AG04449 (cell line): ENCODE measurements around the gene SPATA31A5.
"Not testable (repeated sequence)": the region's sequence is repeated elsewhere in the genome, so short reads cannot be mapped to it uniquely, and the experiment has no call there.

Source experiments
- CTCF ChIA-PET: fragments of 350-600 bp; formaldehyde crosslinking; extraction: SDS; loops from one replicate; lab custom pipeline; 2021; ENCODE audit warnings: antibody characterized with exemption; lab: Yijun Ruan, JAX
- POLR2A ChIA-PET: fragments of 400-600, 350-600 bp; formaldehyde crosslinking; extraction: SDS; loops from one replicate; lab custom pipeline; 2020; ENCODE audit warnings: antibody characterized with exemption, inconsistent platforms; lab: Yijun Ruan, JAX
- DNase-seq: peaks from one replicate; pipeline ENCODE4 v3.0.0-alpha.2; 2010; ENCODE audit warnings: low read depth, low spot score
- H3K4me3 ChIP-seq: 2 replicates; pipeline ENCODE4 v1.5.1; 2011; ENCODE audit warnings: low read depth, mild to moderate bottlenecking, control low read depth, low read length

SPATA31A5 gene

DNA sequence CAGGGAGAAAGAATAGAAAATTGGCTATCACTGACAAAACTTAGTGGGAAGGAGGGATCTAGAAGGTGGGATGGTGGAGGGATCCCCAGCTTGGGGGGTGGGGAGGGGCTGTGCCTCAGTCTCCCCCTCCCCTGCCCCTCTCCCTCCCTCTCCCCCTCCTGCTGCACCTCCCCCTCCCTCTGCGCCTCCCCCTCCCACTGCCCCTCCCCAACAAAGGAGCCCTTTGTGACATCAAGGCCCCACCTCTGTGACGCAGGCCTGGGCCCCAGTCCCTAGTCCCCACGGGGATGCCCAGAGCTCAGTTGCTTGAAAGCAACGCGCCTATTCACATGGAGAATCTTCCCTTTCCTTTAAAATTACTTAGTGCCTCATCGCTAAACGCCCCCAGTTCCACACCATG, at the start of gene SPATA31A5:
SPATA31A5 (plus strand) TSS at position 301 of the 400 bp plus-strand sequence; CDS start at position 330, 29 bp downstream.
- H3K4me3 ChIP-seq, POLR2A ChIA-PET, DNase-seq, CTCF ChIA-PET: not testable (repeated sequence)

GRCh38 chr9:60962990-60963350, 48.8 kb downstream of the SPATA31A5 start:
- POLR2A ChIA-PET, CTCF ChIA-PET, DNase-seq, H3K4me3 ChIP-seq: not testable (repeated sequence)

DNA sequence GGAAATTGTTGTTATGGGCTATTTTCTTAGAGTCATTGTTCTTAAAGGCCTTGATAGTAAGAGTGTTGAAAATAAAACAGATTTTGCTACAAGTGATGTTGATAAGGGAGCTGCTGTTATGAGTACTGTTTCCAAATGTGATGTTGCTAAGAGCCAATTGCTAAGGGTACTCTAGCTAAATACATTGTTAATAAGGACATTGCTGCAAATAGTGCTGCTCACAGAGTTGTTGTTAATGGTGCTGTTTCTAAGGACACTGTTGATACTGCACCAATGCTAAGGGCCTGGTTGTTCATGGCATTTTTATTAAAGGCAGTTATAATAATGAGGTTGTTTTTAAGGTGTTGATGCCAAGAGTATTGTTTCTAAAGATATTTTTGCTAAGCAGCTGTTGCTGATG, 52.2 kb downstream of the SPATA31A5 start:
- H3K4me3 ChIP-seq, CTCF ChIA-PET, POLR2A ChIA-PET, DNase-seq: not testable (repeated sequence)
